HG03045 (cell line): ENCODE results near the gene FLNB.

ENCODE experiments used
- ATAC-seq: cut with Tn5 transposase; IDR thresholded peaks from one replicate; pipeline ENCODE4 v1.9.1; 2021; ENCODE audit warnings: mild to moderate bottlenecking, moderate library complexity; ENCODE audit not compliant: unreplicated experiment

Gene FLNB

GRCh38 chr3:58158442-58159153 is 150.4 kb downstream of the FLNB start:
- ATAC-seq, result no peak

- no peak for ATAC-seq
Measured at GRCh38 chr3:58160399-58160798, 152.2 kb downstream of the FLNB start.

- ATAC-seq, result no peak
Measured at GRCh38 chr3:58161435-58162398, 153.5 kb downstream of the FLNB start.

GRCh38 chr3:58163234-58163633 is 155.0 kb downstream of the FLNB start:
- no peak for ATAC-seq

GRCh38 chr3:58164199-58164879 is 156.1 kb downstream of the FLNB start:
- no peak for ATAC-seq

- ATAC-seq, result no peak
Measured at GRCh38 chr3:58164906-58165821, 156.9 kb downstream of the FLNB start.

GRCh38 chr3:58167431-58168351 is 159.5 kb downstream of the FLNB start:
- ATAC-seq, result no peak

GRCh38 chr3:58168498-58168897 is 160.3 kb downstream of the FLNB start:
- ATAC-seq, result no peak

GRCh38 chr3:58169371-58169770 is 161.1 kb downstream of the FLNB start:
- no peak for ATAC-seq

GRCh38 chr3:58170376-58170775 is 162.2 kb downstream of the FLNB start:
- ATAC-seq, result no peak

- no peak for ATAC-seq
Measured at GRCh38 chr3:58171126-58171525, 162.9 kb downstream of the FLNB start.

GRCh38 chr3:58173029-58173668 is 164.9 kb downstream of the FLNB start:
- ATAC-seq, result no peak

- ATAC-seq, result no peak
Measured at GRCh38 chr3:58173669-58174398, 165.6 kb downstream of the FLNB start.

GRCh38 chr3:58175187-58175436 is 166.9 kb downstream of the FLNB start:
- ATAC-seq, result no peak

- no peak for ATAC-seq
Measured at GRCh38 chr3:58175437-58176184, 167.4 kb downstream of the FLNB start.

GRCh38 chr3:58176185-58176530 is 167.9 kb downstream of the FLNB start:
- ATAC-seq, result no peak

GRCh38 chr3:58176827-58177489 is 168.7 kb downstream of the FLNB start:
- no peak for ATAC-seq
